ENCODE results near the gene SYTL1. TPM values are rescaled to one million over a fixed set of nuclear protein-coding genes. Genes with fewer than 3 reads are reported as not detected.

SYTL1 gene, protein sequence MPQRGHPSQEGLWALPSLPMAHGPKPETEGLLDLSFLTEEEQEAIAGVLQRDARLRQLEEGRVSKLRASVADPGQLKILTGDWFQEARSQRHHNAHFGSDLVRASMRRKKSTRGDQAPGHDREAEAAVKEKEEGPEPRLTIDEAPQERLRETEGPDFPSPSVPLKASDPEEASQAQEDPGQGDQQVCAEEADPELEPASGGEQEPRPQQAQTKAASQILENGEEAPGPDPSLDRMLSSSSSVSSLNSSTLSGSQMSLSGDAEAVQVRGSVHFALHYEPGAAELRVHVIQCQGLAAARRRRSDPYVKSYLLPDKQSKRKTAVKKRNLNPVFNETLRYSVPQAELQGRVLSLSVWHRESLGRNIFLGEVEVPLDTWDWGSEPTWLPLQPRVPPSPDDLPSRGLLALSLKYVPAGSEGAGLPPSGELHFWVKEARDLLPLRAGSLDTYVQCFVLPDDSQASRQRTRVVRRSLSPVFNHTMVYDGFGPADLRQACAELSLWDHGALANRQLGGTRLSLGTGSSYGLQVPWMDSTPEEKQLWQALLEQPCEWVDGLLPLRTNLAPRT
- total RNA-seq, result 72.4 and 96.0 TPM in 2 replicates

DNA sequence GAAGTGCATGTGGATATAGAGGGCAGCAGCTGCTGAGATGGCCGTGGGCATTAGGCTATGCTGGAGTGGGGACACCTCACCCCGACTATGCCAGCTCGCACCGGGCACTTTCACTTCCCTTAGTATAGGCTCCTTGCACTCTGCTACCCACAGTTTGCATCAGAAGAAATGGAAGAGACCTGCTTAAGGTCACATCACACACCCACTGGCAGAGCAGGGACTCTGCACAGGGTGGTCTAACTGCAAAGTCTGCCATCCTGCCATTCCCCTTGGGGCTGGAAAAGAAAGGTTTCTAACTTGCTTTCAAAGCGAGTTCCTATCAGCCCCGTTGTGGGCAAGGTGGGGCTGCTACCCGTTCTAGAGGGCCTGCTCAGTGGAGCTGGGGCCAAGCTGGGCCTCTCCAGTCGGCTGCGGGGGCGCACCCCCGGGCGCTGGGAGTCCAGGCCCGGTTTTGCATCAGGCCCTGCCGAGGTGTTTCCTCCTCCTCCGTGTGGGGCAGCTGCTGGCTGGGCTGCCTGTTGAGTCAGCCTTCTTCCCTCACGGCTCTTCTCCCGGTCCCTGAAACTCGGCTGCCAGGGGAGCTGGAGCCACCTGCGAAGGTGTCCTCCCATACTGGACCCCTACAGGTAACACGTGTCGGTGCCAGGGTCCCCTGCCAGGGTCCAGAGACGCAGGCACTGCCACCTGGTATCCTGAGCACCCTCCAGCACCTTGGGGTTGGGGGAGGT is at the start of gene SYTL1:
Gene SYTL1 (plus strand): TSS at position 498 of the 728 bp plus-strand sequence. CDS start 3,313 bp downstream, outside the sequence.

DNA sequence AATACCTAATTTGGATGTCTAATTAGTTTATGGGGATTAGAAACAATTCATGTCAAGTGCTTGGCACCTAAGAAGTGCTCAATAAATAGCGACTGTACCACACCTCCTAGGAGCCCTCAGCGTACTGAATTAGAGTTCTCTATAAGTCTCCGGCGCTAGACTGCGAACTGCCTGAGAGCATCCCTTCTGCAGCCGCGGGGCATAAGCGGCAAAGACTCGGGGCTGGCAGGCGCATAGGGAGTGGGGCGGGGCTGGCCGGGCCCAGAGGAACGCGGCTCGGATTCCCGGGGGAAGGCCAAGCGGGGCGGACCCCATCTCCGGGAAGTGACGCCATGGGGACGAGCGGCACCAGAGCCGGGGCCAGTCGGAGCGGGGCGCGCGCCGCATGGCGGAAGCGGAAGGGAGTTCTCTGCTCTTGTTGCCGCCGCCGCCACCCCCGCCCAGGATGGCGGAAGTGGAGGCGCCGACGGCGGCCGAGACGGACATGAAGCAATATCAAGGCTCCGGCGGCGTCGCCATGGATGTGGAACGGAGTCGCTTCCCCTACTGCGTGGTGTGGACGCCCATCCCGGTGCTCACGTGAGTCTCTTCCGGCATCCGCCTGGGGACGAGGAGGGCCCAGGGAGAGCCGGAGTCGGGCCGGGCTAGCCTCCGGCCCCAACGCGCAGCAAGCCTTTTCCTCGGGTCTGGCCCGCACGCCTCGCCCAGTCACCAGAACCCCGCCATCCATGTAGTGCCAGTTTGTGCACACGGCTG is 19.8 kb upstream of the SYTL1 start, which contains the start of gene TMEM222:
Gene TMEM222 (plus strand): TSS at position 351 of the 756 bp plus-strand sequence. CDS start 35 bp downstream, at position 386.

DNA sequence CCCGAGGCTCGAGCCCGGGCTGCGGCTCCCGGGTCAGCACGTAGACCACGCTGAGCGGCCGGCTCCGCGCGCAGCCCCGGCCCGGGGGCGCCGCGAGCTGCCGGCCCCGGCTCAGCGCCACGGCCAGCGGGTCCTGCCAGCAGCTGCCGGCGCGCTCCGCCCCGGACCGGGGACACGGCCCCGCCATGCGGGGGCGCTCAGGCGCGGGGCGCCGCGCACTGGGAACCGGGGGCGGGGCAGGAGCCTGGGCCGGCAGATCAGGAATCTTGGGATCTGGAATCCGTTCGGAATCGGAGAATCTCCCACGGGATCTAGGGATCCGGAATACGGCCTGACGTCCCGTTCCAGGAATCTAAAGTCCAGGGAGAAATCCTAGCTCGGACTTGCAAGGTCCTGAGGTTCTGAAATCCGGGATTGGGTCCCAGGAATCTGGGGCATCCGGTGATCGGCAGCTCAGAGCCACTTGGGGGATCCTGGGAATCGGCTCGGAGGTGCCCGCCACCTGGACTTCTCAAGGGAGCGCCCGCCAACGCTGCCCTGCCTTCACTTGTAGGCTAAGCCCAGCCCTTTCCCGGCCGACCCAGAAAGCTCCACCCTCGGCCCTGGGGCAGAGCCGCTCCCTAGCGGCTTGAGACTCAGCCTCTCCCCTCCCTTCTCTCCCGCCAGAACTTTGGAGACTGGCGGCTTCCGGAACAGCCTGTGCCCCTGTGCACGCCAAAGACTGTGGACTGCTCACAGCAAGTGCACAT is 24.8 kb downstream of the SYTL1 start, which contains the start of gene MAP3K6:
Gene MAP3K6 (minus strand): TSS at position 551 of the 749 bp plus-strand sequence. CDS start 364 bp downstream, at position 187.

DNA sequence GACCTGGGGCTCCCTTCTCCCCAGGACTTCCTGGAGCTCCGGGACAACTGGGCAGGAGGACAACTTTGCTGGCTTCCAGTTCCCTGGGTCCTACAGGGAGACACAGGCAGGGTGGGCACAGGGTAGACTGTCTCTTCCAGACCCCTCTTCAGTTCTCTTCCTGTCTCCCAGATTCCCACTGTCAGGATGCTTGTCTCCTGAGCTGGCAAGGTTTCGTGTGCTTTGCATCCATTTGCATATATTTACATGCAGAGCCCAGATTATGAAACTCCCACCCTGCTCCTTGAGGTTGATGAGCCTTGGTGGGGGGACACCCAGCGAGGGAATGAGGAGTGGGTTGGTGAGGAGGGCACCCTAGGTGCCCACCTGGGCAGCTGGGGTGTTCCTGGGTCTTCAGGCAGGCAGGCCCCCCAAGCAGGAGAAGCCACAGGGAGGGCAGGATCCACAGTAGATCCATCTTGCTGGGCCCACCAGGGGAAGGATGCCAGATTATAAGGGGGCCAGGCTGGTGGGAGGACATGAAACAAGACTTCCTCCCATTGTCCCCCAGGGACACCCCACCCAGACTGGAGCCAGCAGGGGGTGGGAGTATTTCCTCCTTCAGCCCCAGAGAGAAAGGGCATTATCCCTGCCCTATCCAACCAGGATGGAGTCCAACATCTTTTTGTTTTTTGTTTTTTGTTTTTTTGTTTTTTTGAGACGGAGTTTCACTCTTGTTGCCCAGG is 32.7 kb downstream of the SYTL1 start, which contains the start of gene FCN3:
Gene FCN3 (minus strand): TSS at position 463 of the 725 bp plus-strand sequence. CDS start 6 bp downstream, at position 457.

DNA sequence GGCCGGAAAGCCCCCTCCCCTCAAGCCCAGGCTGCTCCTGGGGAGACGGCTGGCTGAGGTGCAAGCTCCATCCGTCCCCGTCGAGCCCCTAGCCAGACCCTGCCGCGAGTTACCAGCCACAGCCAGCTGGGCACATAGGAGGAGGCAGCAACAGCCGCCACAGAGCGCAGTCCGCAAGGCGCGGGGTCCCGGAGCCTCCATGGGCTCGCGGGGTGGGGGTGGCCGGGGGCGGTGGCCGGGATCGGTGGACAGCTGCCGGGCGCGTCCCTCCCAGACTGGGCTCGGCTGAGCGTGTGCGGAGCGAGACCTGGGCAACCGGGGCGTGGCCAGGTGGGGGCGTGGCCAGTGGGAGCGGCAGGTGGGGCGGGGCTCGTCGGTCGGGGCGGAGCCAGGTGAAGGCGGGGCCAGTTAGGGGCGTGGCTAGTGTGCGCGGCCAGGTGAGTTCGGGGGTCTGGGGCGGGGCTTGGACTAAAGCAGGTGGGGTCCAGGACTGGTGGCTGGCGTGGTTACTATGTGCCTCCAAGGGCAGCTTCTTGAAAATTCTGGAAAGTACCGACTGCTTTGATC is 41.3 kb downstream of the SYTL1 start, which contains the start of gene CD164L2:
Gene CD164L2 (minus strand): TSS at position 295 of the 567 bp plus-strand sequence. CDS start 94 bp downstream, at position 201.

DNA sequence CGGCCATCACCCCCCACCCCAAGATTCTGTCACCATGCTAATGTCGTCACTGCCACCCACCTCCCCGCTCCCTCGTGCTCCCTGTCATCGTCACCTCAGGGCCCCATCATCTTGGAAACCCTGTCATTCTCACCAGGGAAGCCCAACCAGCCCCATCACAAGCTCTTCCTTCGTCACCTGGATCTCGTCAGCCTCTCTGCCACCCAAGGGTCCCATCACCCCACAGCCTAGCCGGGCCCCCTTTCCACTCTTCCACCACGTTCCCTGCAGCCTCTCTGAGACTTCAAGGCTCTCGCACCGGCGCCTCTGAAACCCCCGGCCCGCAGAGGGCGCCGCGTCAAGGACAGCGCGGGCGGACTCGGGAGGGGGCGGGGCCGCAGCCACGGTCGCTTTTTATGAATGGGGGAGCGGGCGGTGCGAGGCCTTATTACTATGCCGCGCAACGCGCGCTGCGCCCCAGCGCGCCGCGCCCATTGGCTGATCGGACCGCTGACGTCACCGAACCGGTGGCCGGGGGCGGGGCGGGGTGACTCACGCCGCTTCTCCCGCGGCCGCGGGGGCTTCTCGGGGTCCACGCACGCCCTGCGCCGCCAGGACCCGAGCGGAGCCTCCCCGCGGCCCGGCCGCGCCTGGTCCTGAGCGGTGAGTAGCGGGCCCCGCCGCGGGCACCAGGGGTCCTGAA is 50.4 kb downstream of the SYTL1 start, which contains the start of gene GPR3:
Gene GPR3 (plus strand): TSS at position 527 of the 682 bp plus-strand sequence. CDS start 1,177 bp downstream, outside the sequence.

Other genes starting within 250 kb of the SYTL1 start
- 18.0 and 35.2 TPM in 2 replicates for gene SLC9A1, start 186.9 kb upstream of the SYTL1 start, total RNA-seq
- gene WDTC1, start 107.4 kb upstream of the SYTL1 start, total RNA-seq, result 20.4 and 26.0 TPM in 2 replicates
- 9.2 and 22.5 TPM in 2 replicates for gene TMEM222, start 19.9 kb upstream of the SYTL1 start, total RNA-seq
- gene MAP3K6, start 24.9 kb downstream of the SYTL1 start, total RNA-seq, result 29.2 and 45.2 TPM in 2 replicates
- gene FCN3, start 32.8 kb downstream of the SYTL1 start, total RNA-seq, result 2.2 TPM in 1 of 2 replicates, not detected in the other
- gene CD164L2, start 41.3 kb downstream of the SYTL1 start, total RNA-seq, result 6.3 and 7.2 TPM in 2 replicates
- 0.14 and 2.0 TPM in 2 replicates for gene GPR3, start 50.6 kb downstream of the SYTL1 start, total RNA-seq
- 47.9 and 62.5 TPM in 2 replicates for gene WASF2, start 148.1 kb downstream of the SYTL1 start, total RNA-seq

All from airway epithelial cell (primary cell).